PC-3 (cell line): ENCODE results near the gene NDEL1. TPM values are rescaled to one million over a fixed set of nuclear protein-coding genes. Genes with fewer than 3 reads are reported as not detected.
A peak's percentile ranks its signal among the peaks of the same experiment; 100 is the strongest.

Experiments
- ATAC-seq: fragments of 200-7000 bp; cut with Tn5 transposase; 2 replicates; pipeline ENCODE4 v1.9.1; 2020; ENCODE audit warnings: mild to moderate bottlenecking, moderate library complexity
- BruUV-seq: library from RNA; stranded (reverse); fragments of 400-500 nt; replicated peaks from 2 replicates; lab custom pipeline; 2021; lab: Mats Ljungman, UMichigan
- CTCF ChIA-PET: fragments of 300-600 bp; sonication (Branson Sonifier 250); formaldehyde crosslinking; loops from one replicate; lab custom pipeline; 2022; ENCODE audit warnings: antibody characterized with exemption; lab: Charles Lee
- POLR2A ChIA-PET: fragments of 300-600 bp; sonication (Branson Sonifier 250); formaldehyde crosslinking; loops from one replicate; lab custom pipeline; 2022; ENCODE audit warnings: antibody characterized with exemption; ENCODE audit not compliant: unreplicated experiment; lab: Charles Lee
- DNase-seq: peaks from one replicate; pipeline ENCODE4 v3.0.0-alpha.2; 2015
- H2AFZ ChIP-seq: fragments of 300-600 bp; sonication (generic); 2 replicates; pipeline ENCODE4 v1.6.0; 2016; ENCODE audit warnings: antibody characterized with exemption, low read length
- H3F3A ChIP-seq: fragments of 300-600 bp; sonication (generic); one replicate; pipeline ENCODE4 v1.6.0; 2017; ENCODE audit warnings: antibody characterized with exemption, low read length, control low read depth, mild to moderate bottlenecking; ENCODE audit not compliant: unreplicated experiment
- H3K27ac ChIP-seq: fragments of 300-600 bp; sonication (generic); 2 replicates; pipeline ENCODE4 v1.5.1; 2016; ENCODE audit warnings: mild to moderate bottlenecking, low read length
- H3K27me3 ChIP-seq: fragments of 300-600 bp; sonication (generic); 2 replicates; pipeline ENCODE4 v1.6.1; 2016; ENCODE audit warnings: low read length, mixed read lengths
- H3K36me3 ChIP-seq: fragments of 300-600 bp; sonication (generic); 2 replicates; pipeline ENCODE4 v1.6.1; 2016; ENCODE audit warnings: low read depth, mixed run types, low read length, mixed read lengths
- H3K4me1 ChIP-seq: fragments of 300-600 bp; sonication (generic); 2 replicates; pipeline ENCODE4 v1.5.1; 2016; ENCODE audit warnings: low read length; ENCODE audit not compliant: insufficient read depth
- H3K4me2 ChIP-seq: fragments of 300-600 bp; sonication (generic); 2 replicates; pipeline ENCODE4 v1.6.0; 2016; ENCODE audit warnings: low read length
- H3K4me3 ChIP-seq: fragments of 300-600 bp; sonication (generic); 2 replicates; pipeline ENCODE4 v1.5.1; 2016; ENCODE audit warnings: mild to moderate bottlenecking, low read length, mixed read lengths
- H3K79me2 ChIP-seq: fragments of 300-600 bp; sonication (generic); 2 replicates; pipeline ENCODE4 v1.6.1; 2017; ENCODE audit warnings: low read length, mixed read lengths
- H3K9ac ChIP-seq: fragments of 300-600 bp; sonication (generic); 2 replicates; pipeline ENCODE4 v1.6.0; 2016; ENCODE audit warnings: mild to moderate bottlenecking, low read length
- H3K9me2 ChIP-seq: fragments of 300-600 bp; sonication (generic); replicated peaks from 2 replicates; pipeline ENCODE4 v1.6.1; 2016; ENCODE audit warnings: mixed run types, low read length, mixed read lengths
- H3K9me3 ChIP-seq: fragments of 300-600 bp; sonication (generic); 2 replicates; pipeline ENCODE4 v1.6.1; 2016; ENCODE audit warnings: low read length, mixed read lengths
- H4K20me1 ChIP-seq: fragments of 300-600 bp; sonication (generic); 2 replicates; pipeline ENCODE4 v1.6.1; 2016; ENCODE audit warnings: low read length, mixed read lengths
- CTCF ChIP-seq: fragments of 300-600 bp; sonication (generic); conservative IDR thresholded peaks from 2 replicates; pipeline ENCODE4 v1.5.1; 2017; ENCODE audit warnings: antibody characterized with exemption, low read depth, mild to moderate bottlenecking, low read length
- EZH2 ChIP-seq: fragments of 300-600 bp; sonication (generic); IDR thresholded peaks from one replicate; pipeline ENCODE4 v1.6.1; 2017; ENCODE audit warnings: antibody characterized with exemption, mild to moderate bottlenecking, low read length; ENCODE audit not compliant: unreplicated experiment
- EZH2phosphoT487 ChIP-seq: fragments of 300-600 bp; sonication (generic); IDR thresholded peaks from 2 replicates; pipeline ENCODE4 v1.6.1; 2018; ENCODE audit warnings: mild to moderate bottlenecking, antibody characterized with exemption, low read length, borderline replicate concordance
- intact Hi-C: fragments of 100-400 bp; cut with micrococcal nuclease; formaldehyde crosslinking; loops from 2 replicates; pipeline ENCODE4 v1.9.0; 2023
- total RNA-seq: library from RNA; depleted of rRNA; stranded (reverse); fragments of >200 nt; gene quantifications from 2 replicates; pipeline ENCODE4 v1.2.3, GENCODE V29; 2014

NDEL1 gene
- total RNA-seq, 1 experiment from 2014 or later: 32.7 TPM

DNA sequence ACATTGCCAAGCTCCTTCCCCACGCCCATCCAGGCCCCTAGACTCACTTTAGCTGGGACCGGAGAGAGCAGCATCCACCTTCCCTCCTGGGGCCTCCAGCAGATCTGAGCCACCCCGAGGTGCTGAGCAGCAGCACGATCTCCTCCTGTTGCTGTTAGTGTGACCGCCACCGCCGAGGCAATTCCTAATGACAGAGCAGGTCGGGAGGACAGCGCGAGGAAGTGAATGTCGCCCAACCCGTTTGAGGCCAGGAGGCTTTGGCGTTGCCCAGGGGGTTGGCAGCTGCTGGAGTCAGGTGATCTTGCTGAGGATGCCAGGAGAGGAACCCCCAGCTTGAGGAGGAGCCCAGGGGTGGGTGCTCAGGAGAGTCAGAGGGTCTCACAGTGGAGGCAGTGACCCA is 38.0 kb upstream of the NDEL1 start, which contains the start of gene RNF222:
RNF222 (minus strand) TSS at position 192 of the 400 bp plus-strand sequence. CDS start 4,366 bp downstream, outside the sequence.
- CTCF ChIA-PET: no interaction called here
- H3K4me3 ChIP-seq: no peak within 1 kb of the TSS
- peak; percentile 23 for DNase-seq

DNA sequence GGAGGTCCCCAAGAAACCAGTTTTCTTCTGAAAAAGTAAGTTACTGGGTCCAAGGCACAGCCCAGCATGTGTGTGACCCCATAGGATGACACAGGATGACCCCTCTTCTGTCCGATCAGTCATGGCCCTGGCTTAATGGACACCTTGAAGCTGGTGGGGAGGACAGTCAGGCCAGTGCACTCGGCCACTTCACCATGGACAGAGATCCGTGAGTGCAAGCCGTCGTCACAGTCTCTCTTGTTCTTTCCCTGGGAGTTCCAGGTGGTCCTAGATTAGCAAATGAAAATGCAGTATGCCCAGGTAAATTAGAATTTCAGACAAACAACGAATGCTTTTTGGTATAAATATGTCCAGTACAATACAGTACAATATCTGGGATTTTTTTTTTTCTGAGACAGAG is 36.7 kb upstream of the NDEL1 start:
- no peak for TF ChIP-seq EZH2phosphoT487
- no peak for TF ChIP-seq CTCF
- TF ChIP-seq EZH2: no peak
- H2AFZ ChIP-seq: no peak overlapping the region
- DNase-seq (no peak), ATAC-seq (no peak)
- no peaks in the 10 kb centered on the region for H3F3A ChIP-seq
- intact Hi-C loops: no loop called here
- no peaks in the 10 kb centered on the region for H4K20me1 ChIP-seq
- H3K4me2 ChIP-seq: no peak overlapping the region
- no peaks in the 10 kb centered on the region for H3K9me2 ChIP-seq
- H3K79me2 ChIP-seq: no peaks in the 10 kb centered on the region
- no peaks in the 10 kb centered on the region for H3K27me3 ChIP-seq
- no peak overlapping the region for H3K9ac ChIP-seq
- H3K9me3 ChIP-seq: no peaks in the 10 kb centered on the region
- ChIA-PET POLR2A (no interaction called here), CTCF (no interaction called here)
- H3K36me3 ChIP-seq: no peaks in the 10 kb centered on the region
- no peak overlapping the region for H3K4me3 ChIP-seq
- H3K4me1 ChIP-seq: peaks cover 2% of the 10 kb centered on the region; the same call in 1 of the 2 replicates
- H3K27ac ChIP-seq: no peak overlapping the region
- BruUV-seq: no TSS peak

More for the DNA sequence above, 38.0 kb upstream of the NDEL1 start, which contains the start of gene RNF222:
- H3K9me3 ChIP-seq: no peaks in the 10 kb centered on the region
- TF ChIP-seq EZH2: no peak
- no peaks in the 10 kb centered on the region for H3K79me2 ChIP-seq
- 0 out of 2 replicates have a peak within 1 kb of the TSS, but pooled peaks have one; percentile 26 for H3K4me2 ChIP-seq
- ATAC-seq: no peak
- no peaks in the 10 kb centered on the region for H3K27me3 ChIP-seq
- no peaks in the 10 kb centered on the region for H3F3A ChIP-seq
- H4K20me1 ChIP-seq: no peaks in the 10 kb centered on the region
- POLR2A ChIA-PET: no interaction called here
- no TSS peak for BruUV-seq
- no peak within 1 kb of the TSS for H3K9ac ChIP-seq
- intact Hi-C loops: no loop called here
- H2AFZ ChIP-seq: no peak within 1 kb of the TSS
- no peaks in the 10 kb centered on the region for H3K9me2 ChIP-seq
- H3K27ac ChIP-seq: no peak within 1 kb of the TSS
- peaks cover 11% of the 10 kb centered on the region for H3K4me1 ChIP-seq
- H3K36me3 ChIP-seq: no peaks in the 10 kb centered on the region

DNA sequence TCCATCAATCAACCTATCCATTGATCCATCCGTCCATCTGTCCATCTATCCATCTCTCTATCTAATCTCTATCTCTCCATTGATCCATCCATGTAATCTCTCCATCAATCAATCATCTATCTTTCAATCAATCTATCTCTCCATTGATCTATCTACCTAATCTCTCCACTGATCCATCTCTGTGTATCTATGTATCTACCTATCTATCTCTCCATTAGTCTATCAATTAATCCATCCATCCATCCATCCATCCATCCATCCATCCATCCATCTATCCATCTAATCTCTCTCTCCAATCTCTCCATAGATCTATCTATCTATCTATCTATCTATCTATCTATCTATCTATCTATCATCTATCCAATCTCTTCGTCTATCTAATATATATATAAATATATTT is 34.6 kb upstream of the NDEL1 start:
- no peak overlapping the region for H3K9ac ChIP-seq
- intact Hi-C loops: no loop called here
- H3F3A ChIP-seq: no peaks in the 10 kb centered on the region
- ATAC-seq (no peak), DNase-seq (no peak)
- CTCF ChIA-PET: no interaction called here
- no peak for TF ChIP-seq CTCF
- no peak for TF ChIP-seq EZH2phosphoT487
- TF ChIP-seq EZH2: no peak
- H3K9me2 ChIP-seq: no peaks in the 10 kb centered on the region
- H2AFZ ChIP-seq: no peak overlapping the region
- no peaks in the 10 kb centered on the region for H4K20me1 ChIP-seq
- no peaks in the 10 kb centered on the region for H3K36me3 ChIP-seq
- no peak overlapping the region for H3K27ac ChIP-seq
- H3K9me3 ChIP-seq: no peaks in the 10 kb centered on the region
- POLR2A ChIA-PET: no interaction called here
- H3K4me3 ChIP-seq: no peak overlapping the region
- no peaks in the 10 kb centered on the region for H3K4me1 ChIP-seq
- no peaks in the 10 kb centered on the region for H3K27me3 ChIP-seq
- no TSS peak for BruUV-seq
- no peak overlapping the region for H3K4me2 ChIP-seq
- no peaks in the 10 kb centered on the region for H3K79me2 ChIP-seq
